ENCODE results near the gene AMY2B. TPM values are rescaled to one million over a fixed set of nuclear protein-coding genes. Genes with fewer than 3 reads are reported as not detected.
"Not testable (repeated sequence)": the region's sequence is repeated elsewhere in the genome, so short reads cannot be mapped to it uniquely, and the experiment has no call there.

The AMY2B gene
- total RNA-seq, 1 donor = 6.2 TPM

GRCh38 chr1:103582464-103582863, 11.1 kb downstream of the AMY2B start:
- Histone ChIP-seq H2AFZ (ENCODE audit: low read length) (no peak overlapping the region), H3K27me3 (ENCODE audit: insufficient read depth, low read length) (no peaks in the 10 kb centered on the region), H3K36me3 (ENCODE audit: insufficient read depth, low read length) (no peaks in the 10 kb centered on the region), H3K4me1 (ENCODE audit: insufficient read depth, low read length) (no peaks in the 10 kb centered on the region), H3K4me3 (ENCODE audit: insufficient read depth, low read length) (no peak overlapping the region), H3K9me3 (ENCODE audit: low read depth, low read length) (no peaks in the 10 kb centered on the region), H3K4me2 (ENCODE audit: insufficient read depth, low read length) (no peak overlapping the region), H3K79me2 (ENCODE audit: insufficient read depth, low read length) (no peaks in the 10 kb centered on the region), H3K27ac (ENCODE audit: low read depth, low read length) (no peak overlapping the region), H4K20me1 (ENCODE audit: insufficient read depth, low read length) (no peaks in the 10 kb centered on the region)
- DNase-seq (ENCODE audit: insufficient read length, low spot score, missing footprints) = no peak
- TF ChIP-seq CTCF (IDR thresholded peaks at IDR 0.05; ENCODE audit: extremely low read depth, low read depth, low read length) = no peak

- no peaks in the 10 kb centered on the region for H3K4me1 ChIP-seq (ENCODE audit: insufficient read depth, low read length)
- no peak overlapping the region for H3K4me2 ChIP-seq (ENCODE audit: insufficient read depth, low read length)
- no peaks in the 10 kb centered on the region for H4K20me1 ChIP-seq (ENCODE audit: insufficient read depth, low read length)
- no peaks in the 10 kb centered on the region for H3K27me3 ChIP-seq (ENCODE audit: insufficient read depth, low read length)
- H2AFZ ChIP-seq (ENCODE audit: low read length) = no peak overlapping the region
- no peak for TF ChIP-seq CTCF (IDR thresholded peaks at IDR 0.05; ENCODE audit: extremely low read depth, low read depth, low read length)
- DNase-seq (ENCODE audit: insufficient read length, low spot score, missing footprints) = no peak
- no peak overlapping the region for H3K4me3 ChIP-seq (ENCODE audit: insufficient read depth, low read length)
- H3K79me2 ChIP-seq (ENCODE audit: insufficient read depth, low read length) = no peaks in the 10 kb centered on the region
- no peak overlapping the region for H3K27ac ChIP-seq (ENCODE audit: low read depth, low read length)
- no peaks in the 10 kb centered on the region for H3K36me3 ChIP-seq (ENCODE audit: insufficient read depth, low read length)
- H3K9me3 ChIP-seq (ENCODE audit: low read depth, low read length) = no peaks in the 10 kb centered on the region
Observed at GRCh38 chr1:103583887-103584286, 12.5 kb downstream of the AMY2B start.

- Histone ChIP-seq H3K4me3 (ENCODE audit: insufficient read depth, low read length) (no peak overlapping the region), H3K27ac (ENCODE audit: low read depth, low read length) (no peak overlapping the region), H3K36me3 (ENCODE audit: insufficient read depth, low read length) (no peaks in the 10 kb centered on the region), H2AFZ (ENCODE audit: low read length) (no peak overlapping the region), H3K4me1 (ENCODE audit: insufficient read depth, low read length) (no peaks in the 10 kb centered on the region), H4K20me1 (ENCODE audit: insufficient read depth, low read length) (no peaks in the 10 kb centered on the region), H3K27me3 (ENCODE audit: insufficient read depth, low read length) (no peaks in the 10 kb centered on the region), H3K79me2 (ENCODE audit: insufficient read depth, low read length) (no peaks in the 10 kb centered on the region), H3K9me3 (ENCODE audit: low read depth, low read length) (no peaks in the 10 kb centered on the region), H3K4me2 (ENCODE audit: insufficient read depth, low read length) (no peak overlapping the region)
- TF ChIP-seq CTCF (IDR thresholded peaks at IDR 0.05; ENCODE audit: extremely low read depth, low read depth, low read length) = no peak
- DNase-seq (ENCODE audit: insufficient read length, low spot score, missing footprints) = no peak
Observed at GRCh38 chr1:103584537-103584936, 13.1 kb downstream of the AMY2B start.

- H3K79me2 ChIP-seq (ENCODE audit: insufficient read depth, low read length); H4K20me1 ChIP-seq (ENCODE audit: insufficient read depth, low read length); H3K27ac ChIP-seq (ENCODE audit: low read depth, low read length); H3K4me2 ChIP-seq (ENCODE audit: insufficient read depth, low read length); DNase-seq (ENCODE audit: insufficient read length, low spot score, missing footprints); H3K36me3 ChIP-seq (ENCODE audit: insufficient read depth, low read length); H3K27me3 ChIP-seq (ENCODE audit: insufficient read depth, low read length); H2AFZ ChIP-seq (ENCODE audit: low read length); H3K9me3 ChIP-seq (ENCODE audit: low read depth, low read length); H3K4me1 ChIP-seq (ENCODE audit: insufficient read depth, low read length); H3K4me3 ChIP-seq (ENCODE audit: insufficient read depth, low read length): not testable (repeated sequence)
Observed at GRCh38 chr1:103602740-103603139, 31.4 kb downstream of the AMY2B start.

Measured in osteoblast (primary cell).